Endodermal cell (in vitro differentiated cells): ENCODE results near the gene SLC5A11. TPM values are rescaled to one million over a fixed set of nuclear protein-coding genes. Genes with fewer than 3 reads are reported as not detected.

Experiments used
- DNase-seq: peaks from one replicate; pipeline ENCODE4 v3.0.0-alpha.2; 2017
- H3K27ac ChIP-seq: 2 replicates; pipeline ENCODE4 v1.5.1; 2013; ENCODE audit warnings: mild to moderate bottlenecking, low read depth, low read length, moderate library complexity
- H3K27me3 ChIP-seq: 2 replicates; pipeline ENCODE4 v1.6.1; 2013; ENCODE audit warnings: mild to moderate bottlenecking, low read length, moderate library complexity; ENCODE audit not compliant: insufficient read depth, control insufficient read depth, poor library complexity, severe bottlenecking
- H3K36me3 ChIP-seq: 2 replicates; pipeline ENCODE4 v1.7.0; 2013; ENCODE audit warnings: mild to moderate bottlenecking, low read length, moderate library complexity; ENCODE audit not compliant: control insufficient read depth, insufficient read depth
- H3K4me1 ChIP-seq: one replicate; pipeline ENCODE4 v1.7.0; 2013; ENCODE audit warnings: low read length; ENCODE audit not compliant: control insufficient read depth, insufficient read depth
- H3K4me3 ChIP-seq: 2 replicates; pipeline ENCODE4 v1.5.1; 2013; ENCODE audit warnings: mild to moderate bottlenecking, low read length, moderate library complexity
- H3K9ac ChIP-seq: 2 replicates; pipeline ENCODE4 v1.6.1; 2013; ENCODE audit warnings: mild to moderate bottlenecking, low read length, moderate library complexity; ENCODE audit not compliant: poor library complexity, severe bottlenecking; ENCODE audit errors: extremely low read depth
- H3K9me3 ChIP-seq: 2 replicates; pipeline ENCODE4 v1.6.1; 2013; ENCODE audit warnings: mild to moderate bottlenecking, low read length, moderate library complexity; ENCODE audit not compliant: control insufficient read depth
- H3K27ac Mint-ChIP-seq: 2 replicates; pipeline ENCODE4 v1.8.0; 2020; ENCODE audit warnings: mixed read lengths
- H3K27me3 Mint-ChIP-seq: 2 replicates; pipeline ENCODE4 v1.8.0; 2021; ENCODE audit warnings: mild to moderate bottlenecking, mixed read lengths; ENCODE audit not compliant: insufficient read depth
- H3K36me3 Mint-ChIP-seq: 2 replicates; pipeline ENCODE4 v1.8.0; 2020; ENCODE audit warnings: low read depth, mixed read lengths
- H3K4me1 Mint-ChIP-seq: 2 replicates; pipeline ENCODE4 v1.8.0; 2020; ENCODE audit warnings: mixed read lengths
- H3K4me3 Mint-ChIP-seq: 2 replicates; pipeline ENCODE4 v1.8.0; 2020; ENCODE audit warnings: mild to moderate bottlenecking, moderate library complexity, mixed read lengths
- H3K9me3 Mint-ChIP-seq: 2 replicates; pipeline ENCODE4 v1.8.0; 2020; ENCODE audit warnings: mild to moderate bottlenecking, mixed read lengths
- WGBS, 2 experiments: methylation state at CpG; one replicate each; pipeline versions ENCODE4 v1.1.5 to v1.1.7; 2013; ENCODE audit warnings: missing lambda C conversion rate in 2 of 2, mixed read lengths in 1 of 2; ENCODE audit not compliant: insufficient coverage in 1 of 2, insufficient read length in 1 of 2; 5-methylcytosine and 5-hydroxymethylcytosine counted together
- total RNA-seq, 2 donors: library from RNA; stranded (reverse); fragmentation: NEBNext Ultra II Directional in 1 of 2; extraction: Animal tissue kit (Norgen Biotek cat#: 25700) in 1 of 2; gene quantifications; 2 replicates in 1 of 2; 3 replicates in 1 of 2; pipeline ENCODE4 v1.2.1, GENCODE V29; 2021
- TF ChIP-seq, protein P1 (sequence below): fragments of 200-600 bp; sonication (generic); conservative IDR thresholded peaks from 2 replicates; pipeline ENCODE4 v1.5.0; 2021; ENCODE audit warnings: antibody characterized with exemption, mild to moderate bottlenecking

SLC5A11 gene
- total RNA-seq, 2 donors from 2014 or later = 0.29 TPM; not detected in 1

DNA sequence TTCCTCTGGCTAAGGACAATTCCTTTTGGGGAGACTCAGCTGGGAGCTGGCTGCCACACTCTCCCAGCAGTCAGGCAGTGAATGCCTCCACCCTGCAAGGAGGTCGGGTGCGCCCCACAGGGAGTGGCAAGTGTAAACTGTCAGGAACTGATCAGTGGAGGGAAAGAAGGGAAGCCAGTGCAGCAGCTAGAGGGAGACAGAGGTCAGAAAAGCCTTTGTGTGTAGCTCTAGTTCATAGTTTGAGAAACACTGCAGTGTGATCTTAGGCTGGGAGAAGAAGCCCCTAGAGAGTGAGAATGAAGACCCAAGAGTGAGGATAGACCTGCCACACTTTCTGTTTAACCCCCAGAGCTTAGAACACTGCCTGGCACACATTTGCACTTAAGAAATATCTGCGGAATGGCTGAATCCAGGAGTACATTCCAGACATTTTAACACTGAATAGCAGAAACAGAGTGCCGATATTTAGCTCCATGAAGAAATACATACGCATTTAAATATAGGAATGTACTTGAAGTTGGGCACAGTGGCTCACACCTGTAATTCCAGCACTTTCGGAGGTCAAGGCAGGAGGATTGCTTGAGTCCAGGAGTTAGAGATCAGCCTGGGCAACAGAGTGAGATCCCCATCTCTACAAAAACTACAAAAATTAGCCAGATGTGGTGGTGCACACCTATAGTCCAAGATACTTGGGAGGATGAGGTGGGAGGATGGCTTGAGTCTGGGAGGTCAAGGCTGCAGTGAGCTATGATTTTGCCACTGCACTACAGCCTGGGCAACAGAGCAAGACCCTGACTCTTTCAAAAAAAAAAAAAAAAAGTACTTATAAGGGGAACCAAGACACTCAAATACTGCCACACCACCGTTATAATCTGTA lies 11.1 kb upstream of the SLC5A11 start:
- Histone ChIP-seq H3K9me3 (no peaks in the 10 kb centered on the region), H3K4me1 (no peaks in the 10 kb centered on the region), H3K4me3 (no peak overlapping the region), H3K36me3 (no peaks in the 10 kb centered on the region), H3K9ac (no peak overlapping the region), H3K27ac (no peak overlapping the region), H3K27me3 (no peaks in the 10 kb centered on the region)
- TF ChIP-seq, protein P1, sequence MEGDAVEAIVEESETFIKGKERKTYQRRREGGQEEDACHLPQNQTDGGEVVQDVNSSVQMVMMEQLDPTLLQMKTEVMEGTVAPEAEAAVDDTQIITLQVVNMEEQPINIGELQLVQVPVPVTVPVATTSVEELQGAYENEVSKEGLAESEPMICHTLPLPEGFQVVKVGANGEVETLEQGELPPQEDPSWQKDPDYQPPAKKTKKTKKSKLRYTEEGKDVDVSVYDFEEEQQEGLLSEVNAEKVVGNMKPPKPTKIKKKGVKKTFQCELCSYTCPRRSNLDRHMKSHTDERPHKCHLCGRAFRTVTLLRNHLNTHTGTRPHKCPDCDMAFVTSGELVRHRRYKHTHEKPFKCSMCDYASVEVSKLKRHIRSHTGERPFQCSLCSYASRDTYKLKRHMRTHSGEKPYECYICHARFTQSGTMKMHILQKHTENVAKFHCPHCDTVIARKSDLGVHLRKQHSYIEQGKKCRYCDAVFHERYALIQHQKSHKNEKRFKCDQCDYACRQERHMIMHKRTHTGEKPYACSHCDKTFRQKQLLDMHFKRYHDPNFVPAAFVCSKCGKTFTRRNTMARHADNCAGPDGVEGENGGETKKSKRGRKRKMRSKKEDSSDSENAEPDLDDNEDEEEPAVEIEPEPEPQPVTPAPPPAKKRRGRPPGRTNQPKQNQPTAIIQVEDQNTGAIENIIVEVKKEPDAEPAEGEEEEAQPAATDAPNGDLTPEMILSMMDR = peak; percentile 82
- H3K36me3 Mint-ChIP-seq = no peaks in the 10 kb centered on the region
- 74 to 76% methylated on average over 6 to 7 of the region's 7 CpGs for WGBS, 2 experiments
- H3K4me1 Mint-ChIP-seq = peaks cover 10% of the 10 kb centered on the region
- DNase-seq = peak; percentile 81
- no peaks in the 10 kb centered on the region for H3K27me3 Mint-ChIP-seq
- H3K9me3 Mint-ChIP-seq = no peaks in the 10 kb centered on the region
- no peak overlapping the region for H3K4me3 Mint-ChIP-seq
- peak overlapping the region; percentile 55 for H3K27ac Mint-ChIP-seq

DNA sequence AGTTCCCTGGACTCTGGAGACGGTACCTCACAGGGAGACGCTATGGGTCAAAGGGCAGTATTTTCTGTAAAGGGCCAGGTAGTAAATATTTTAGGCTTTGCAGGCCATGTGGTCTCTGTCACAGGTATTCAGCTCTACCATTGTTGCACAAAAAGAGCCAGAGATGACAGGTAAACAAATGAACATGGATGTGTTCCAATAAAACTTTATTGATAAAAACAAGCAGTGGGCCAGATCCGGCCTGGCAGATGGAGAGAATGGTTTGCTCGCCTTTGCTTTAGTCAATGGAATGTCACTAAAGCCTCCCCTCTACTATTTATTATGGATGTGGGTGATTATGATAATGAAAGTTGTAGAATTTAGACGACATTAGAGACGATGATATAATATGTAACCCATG lies 8.9 kb upstream of the SLC5A11 start:
- no peak overlapping the region for H3K9ac ChIP-seq
- Mint-ChIP-seq H3K9me3 (no peaks in the 10 kb centered on the region), H3K27me3 (no peaks in the 10 kb centered on the region), H3K4me3 (no peak overlapping the region), H3K36me3 (no peaks in the 10 kb centered on the region), H3K27ac (no peak overlapping the region), H3K4me1 (peaks cover 10% of the 10 kb centered on the region)
- H3K4me1 ChIP-seq = no peaks in the 10 kb centered on the region
- H3K36me3 ChIP-seq = no peaks in the 10 kb centered on the region
- H3K9me3 ChIP-seq = no peaks in the 10 kb centered on the region
- TF ChIP-seq, protein P1 = no peak
- 86 to 100% methylated on average over 1 to 5 of the region's 6 CpGs for WGBS, 2 experiments
- H3K27ac ChIP-seq = no peak overlapping the region
- no peaks in the 10 kb centered on the region for H3K27me3 ChIP-seq
- no peak for DNase-seq
- H3K4me3 ChIP-seq = no peak overlapping the region

DNA sequence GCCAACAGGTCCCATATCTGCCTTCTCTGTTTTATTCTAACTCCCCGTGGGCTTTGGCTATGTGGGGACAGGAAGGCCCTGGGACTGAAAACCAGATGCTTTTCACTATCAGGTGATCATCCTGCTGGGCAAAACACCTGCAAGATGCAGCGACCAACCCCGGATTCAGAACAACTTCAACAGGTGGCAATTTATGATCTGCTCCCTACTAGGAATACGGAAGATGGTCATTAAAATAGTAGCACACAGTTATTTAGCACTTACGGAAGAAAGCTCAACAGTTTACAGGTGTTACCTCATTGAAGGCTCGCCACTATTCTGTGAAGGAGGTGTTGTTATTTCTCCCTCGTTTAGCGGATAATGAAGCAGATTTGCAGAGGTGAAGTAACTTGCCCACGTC lies 7.8 kb upstream of the SLC5A11 start:
- no peak overlapping the region for H3K27ac Mint-ChIP-seq
- DNase-seq = peak; percentile 28
- Histone ChIP-seq H3K27ac (no peak overlapping the region), H3K9me3 (no peaks in the 10 kb centered on the region), H3K27me3 (no peaks in the 10 kb centered on the region), H3K36me3 (no peaks in the 10 kb centered on the region), H3K4me3 (no peak overlapping the region), H3K9ac (no peak overlapping the region), H3K4me1 (no peaks in the 10 kb centered on the region)
- H3K9me3 Mint-ChIP-seq = no peaks in the 10 kb centered on the region
- H3K4me3 Mint-ChIP-seq = no peak overlapping the region
- H3K36me3 Mint-ChIP-seq = no peaks in the 10 kb centered on the region
- peaks cover 10% of the 10 kb centered on the region for H3K4me1 Mint-ChIP-seq
- TF ChIP-seq, protein P1 = no peak
- 93 to 96% methylated on average over 9 of the region's 9 CpGs for WGBS, 2 experiments
- no peaks in the 10 kb centered on the region for H3K27me3 Mint-ChIP-seq
